Osteoblast (primary cell): ENCODE results near the gene NUS1. TPM values are rescaled to one million over a fixed set of nuclear protein-coding genes. Genes with fewer than 3 reads are reported as not detected.

ENCODE experiments used
- DNase-seq: peaks from one replicate; pipeline ENCODE4 v3.0.0; 2011; ENCODE audit warnings: low spot score, mixed read lengths; ENCODE audit not compliant: insufficient read length; ENCODE audit errors: missing footprints
- H2AFZ ChIP-seq: 2 replicates; pipeline ENCODE4 v1.6.0; 2011; ENCODE audit warnings: mild to moderate bottlenecking, low read length
- H3K27ac ChIP-seq: 2 replicates; pipeline ENCODE4 v1.5.1; 2011; ENCODE audit warnings: mild to moderate bottlenecking, low read depth, low read length, moderate library complexity
- H3K27me3 ChIP-seq: 2 replicates; pipeline ENCODE4 v1.6.0; 2012; ENCODE audit warnings: mild to moderate bottlenecking, control low read depth, inconsistent platforms, low read length, moderate library complexity; ENCODE audit not compliant: insufficient read depth
- H3K36me3 ChIP-seq: 2 replicates; pipeline ENCODE4 v1.5.1; 2011; ENCODE audit warnings: mild to moderate bottlenecking, low read length, control low read depth, moderate library complexity; ENCODE audit not compliant: insufficient read depth
- H3K4me1 ChIP-seq: 2 replicates; pipeline ENCODE4 v1.5.1; 2011; ENCODE audit warnings: mild to moderate bottlenecking, low read length, control low read depth, moderate library complexity; ENCODE audit not compliant: insufficient read depth
- H3K4me2 ChIP-seq: 2 replicates; pipeline ENCODE4 v1.6.0; 2011; ENCODE audit warnings: mild to moderate bottlenecking, low read length; ENCODE audit not compliant: insufficient read depth
- H3K4me3 ChIP-seq: fragments of 200-600 bp; sonication (generic); 3 replicates; pipeline ENCODE4 v1.5.1; 2012; ENCODE audit warnings: mild to moderate bottlenecking, low read length, inconsistent platforms; ENCODE audit not compliant: insufficient read depth
- H3K79me2 ChIP-seq: 2 replicates; pipeline ENCODE4 v1.6.0; 2012; ENCODE audit warnings: mild to moderate bottlenecking, low read length, control low read depth, inconsistent platforms; ENCODE audit not compliant: insufficient read depth
- H3K9me3 ChIP-seq: 2 replicates; pipeline ENCODE4 v1.5.1; 2011; ENCODE audit warnings: low read depth, low read length, control low read depth
- H4K20me1 ChIP-seq: 2 replicates; pipeline ENCODE4 v1.6.0; 2012; ENCODE audit warnings: mild to moderate bottlenecking, low read length, control low read depth; ENCODE audit not compliant: insufficient read depth
- total RNA-seq: library from RNA; depleted of rRNA; stranded (reverse); fragments of >200 nt; gene quantifications from 2 replicates; pipeline ENCODE4 v1.2.3, GENCODE V29; 2012
- TF ChIP-seq, protein P1 (sequence below): IDR thresholded peaks from 2 replicates; pipeline ENCODE4 v1.5.1; 2011; ENCODE audit warnings: mild to moderate bottlenecking, low read depth, low read length, moderate library complexity; ENCODE audit errors: extremely low read depth

Gene NUS1
- total RNA-seq, 1 donor: 19.2 TPM

DNA sequence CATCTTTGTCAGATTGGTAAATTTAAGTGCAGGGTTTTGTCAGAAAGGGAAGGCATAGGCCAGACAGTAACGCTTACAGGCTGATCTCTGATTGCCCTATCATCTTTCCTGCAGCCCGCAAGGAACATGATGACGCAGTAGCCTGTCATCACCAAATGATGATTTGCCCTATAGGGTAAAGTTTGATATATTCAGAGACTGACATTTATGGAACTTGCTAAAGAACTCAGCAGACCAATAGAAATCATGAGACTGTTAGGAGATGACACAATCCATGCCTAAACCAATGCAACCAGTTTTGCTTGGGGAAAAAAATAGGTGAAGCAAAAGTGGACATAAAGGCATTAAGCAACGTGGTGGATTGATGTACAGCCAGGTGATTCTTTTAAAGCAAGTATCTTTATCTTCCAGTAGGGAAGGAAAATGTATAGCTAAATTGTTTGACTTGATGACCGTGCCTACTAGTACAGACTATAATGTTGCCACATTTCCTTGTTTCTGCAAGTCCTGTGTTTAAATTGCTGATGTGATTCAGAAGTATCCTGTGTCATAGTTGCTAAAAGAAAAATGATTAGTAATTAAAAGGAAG, 2.4 kb downstream of the NUS1 start:
- no peak overlapping the region for H2AFZ ChIP-seq
- H4K20me1 ChIP-seq: peaks cover 60% of the 10 kb centered on the region
- H3K4me3 ChIP-seq: peak overlapping the region; percentile 86
- H3K27me3 ChIP-seq: no peaks in the 10 kb centered on the region
- H3K4me2 ChIP-seq: peak overlapping the region; percentile 93
- no peaks in the 10 kb centered on the region for H3K9me3 ChIP-seq
- TF ChIP-seq, protein P1, sequence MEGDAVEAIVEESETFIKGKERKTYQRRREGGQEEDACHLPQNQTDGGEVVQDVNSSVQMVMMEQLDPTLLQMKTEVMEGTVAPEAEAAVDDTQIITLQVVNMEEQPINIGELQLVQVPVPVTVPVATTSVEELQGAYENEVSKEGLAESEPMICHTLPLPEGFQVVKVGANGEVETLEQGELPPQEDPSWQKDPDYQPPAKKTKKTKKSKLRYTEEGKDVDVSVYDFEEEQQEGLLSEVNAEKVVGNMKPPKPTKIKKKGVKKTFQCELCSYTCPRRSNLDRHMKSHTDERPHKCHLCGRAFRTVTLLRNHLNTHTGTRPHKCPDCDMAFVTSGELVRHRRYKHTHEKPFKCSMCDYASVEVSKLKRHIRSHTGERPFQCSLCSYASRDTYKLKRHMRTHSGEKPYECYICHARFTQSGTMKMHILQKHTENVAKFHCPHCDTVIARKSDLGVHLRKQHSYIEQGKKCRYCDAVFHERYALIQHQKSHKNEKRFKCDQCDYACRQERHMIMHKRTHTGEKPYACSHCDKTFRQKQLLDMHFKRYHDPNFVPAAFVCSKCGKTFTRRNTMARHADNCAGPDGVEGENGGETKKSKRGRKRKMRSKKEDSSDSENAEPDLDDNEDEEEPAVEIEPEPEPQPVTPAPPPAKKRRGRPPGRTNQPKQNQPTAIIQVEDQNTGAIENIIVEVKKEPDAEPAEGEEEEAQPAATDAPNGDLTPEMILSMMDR: no peak
- peak overlapping the region; percentile 46 for H3K27ac ChIP-seq
- H3K79me2 ChIP-seq: peaks cover 74% of the 10 kb centered on the region
- peak; percentile 62 for DNase-seq
- peaks cover 26% of the 10 kb centered on the region for H3K4me1 ChIP-seq
- peaks cover 6% of the 10 kb centered on the region for H3K36me3 ChIP-seq

DNA sequence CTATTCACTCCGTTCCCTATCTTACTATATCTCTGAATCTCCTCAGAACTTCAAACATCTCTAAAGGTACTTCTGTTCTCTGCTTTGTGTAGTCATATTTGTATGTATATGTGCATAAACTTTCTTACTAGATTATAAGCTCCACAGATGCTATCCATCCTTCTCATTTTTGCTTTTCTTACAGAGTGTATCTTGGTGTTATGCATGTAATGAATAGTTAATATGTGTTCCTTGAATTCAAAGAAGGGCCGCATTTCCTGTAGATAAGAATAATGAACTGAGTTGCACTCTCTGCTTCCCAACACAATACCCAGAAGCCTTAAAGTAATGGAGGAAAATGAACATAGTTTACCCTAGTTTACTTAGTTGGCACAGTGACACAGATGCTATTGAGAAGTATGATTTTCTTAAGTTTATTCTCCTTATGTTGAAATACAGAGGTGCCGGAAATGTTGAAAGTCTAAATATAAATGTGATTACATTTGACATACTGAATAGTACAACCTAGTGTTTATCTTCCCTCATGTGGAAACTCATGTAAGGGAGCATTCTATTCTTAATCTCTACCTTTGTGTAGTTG, 6.0 kb downstream of the NUS1 start:
- H3K4me3 ChIP-seq: no peak overlapping the region
- H3K27ac ChIP-seq: no peak overlapping the region
- peaks cover 19% of the 10 kb centered on the region for H3K4me1 ChIP-seq
- H3K36me3 ChIP-seq: peaks cover 6% of the 10 kb centered on the region
- TF ChIP-seq, protein P1: no peak
- DNase-seq: no peak
- no peaks in the 10 kb centered on the region for H3K27me3 ChIP-seq
- H4K20me1 ChIP-seq: peaks cover 78% of the 10 kb centered on the region
- H3K9me3 ChIP-seq: no peaks in the 10 kb centered on the region
- no peak overlapping the region for H3K4me2 ChIP-seq
- no peak overlapping the region for H2AFZ ChIP-seq
- H3K79me2 ChIP-seq: peaks cover 96% of the 10 kb centered on the region

DNA sequence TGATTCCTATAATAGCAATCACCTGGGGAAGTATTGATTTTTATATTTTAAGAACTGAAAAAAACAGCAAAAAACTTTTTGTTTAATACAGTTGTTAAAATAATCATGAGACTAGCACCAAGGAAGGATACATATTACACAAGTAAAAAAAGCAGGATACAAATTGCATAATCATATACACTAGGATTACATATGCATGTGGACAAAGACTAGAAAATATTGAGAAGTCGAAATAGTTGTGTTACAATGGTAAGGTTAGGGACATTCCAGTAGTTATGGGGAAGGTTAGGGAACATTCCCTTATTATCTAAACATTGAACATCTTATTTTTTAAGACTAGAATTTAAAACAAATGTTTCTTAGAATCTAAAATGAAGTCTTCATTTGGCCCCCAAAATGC, 9.5 kb downstream of the NUS1 start:
- DNase-seq: no peak
- H3K4me1 ChIP-seq: no peaks in the 10 kb centered on the region
- peaks cover 5% of the 10 kb centered on the region for H3K36me3 ChIP-seq
- TF ChIP-seq, protein P1: no peak
- no peak overlapping the region for H3K4me2 ChIP-seq
- peaks cover 96% of the 10 kb centered on the region for H3K79me2 ChIP-seq
- H3K27ac ChIP-seq: no peak overlapping the region
- H3K27me3 ChIP-seq: no peaks in the 10 kb centered on the region
- H3K4me3 ChIP-seq: no peak overlapping the region
- no peak overlapping the region for H2AFZ ChIP-seq
- no peaks in the 10 kb centered on the region for H3K9me3 ChIP-seq
- H4K20me1 ChIP-seq: peaks cover 68% of the 10 kb centered on the region

DNA sequence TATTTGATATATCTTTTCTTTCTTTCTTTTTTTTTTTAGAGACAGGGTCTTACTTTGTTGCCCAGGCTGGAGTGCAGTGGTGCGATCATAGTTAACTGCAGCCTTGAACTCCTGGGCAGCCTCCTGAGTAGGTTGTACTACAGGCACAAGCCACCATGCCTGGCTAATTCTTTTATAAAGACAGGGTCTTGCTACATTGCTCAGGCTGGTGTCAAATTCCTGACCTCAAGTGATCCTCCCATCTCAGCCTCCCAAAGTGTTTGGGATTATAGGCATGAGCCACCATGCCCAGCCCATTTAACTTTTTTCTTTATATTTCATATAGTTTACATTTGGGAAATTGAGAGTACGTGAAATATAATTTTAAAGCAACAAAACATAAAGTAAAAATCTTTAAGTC, 10.1 kb downstream of the NUS1 start:
- Histone ChIP-seq H3K36me3 (no peaks in the 10 kb centered on the region), H2AFZ (no peak overlapping the region), H3K4me2 (no peak overlapping the region), H3K27me3 (no peaks in the 10 kb centered on the region), H3K79me2 (peaks cover 96% of the 10 kb centered on the region), H3K4me3 (no peak overlapping the region), H3K4me1 (no peaks in the 10 kb centered on the region), H4K20me1 (peaks cover 65% of the 10 kb centered on the region), H3K9me3 (no peaks in the 10 kb centered on the region), H3K27ac (no peak overlapping the region)
- TF ChIP-seq, protein P1: no peak
- DNase-seq: no peak
